ENCODE data around the gene KIRREL3.

- no peak for TF ChIP-seq CTCF (IDR thresholded peaks at IDR 0.05)
- no peak for TF ChIP-seq POLR2AphosphoS5 (IDR thresholded peaks at IDR 0.05)
Observed at GRCh38 chr11:126491092-126491491, 509.5 kb downstream of the KIRREL3 start.
